HG03280 (cell line): ENCODE measurements around the gene AKAP13.
"Not testable (repeated sequence)": the region's sequence is repeated elsewhere in the genome, so short reads cannot be mapped to it uniquely, and the experiment has no call there.

Source experiments
- ATAC-seq: cut with Tn5 transposase; IDR thresholded peaks from one replicate; pipeline ENCODE4 v1.9.1; 2021; ENCODE audit warnings: mild to moderate bottlenecking, moderate library complexity; ENCODE audit not compliant: unreplicated experiment

The AKAP13 gene

GRCh38 chr15:85474700-85475316 lies 94.4 kb downstream of the AKAP13 start:
- ATAC-seq = peak; percentile 63

- ATAC-seq = peak; percentile 73
Observed at GRCh38 chr15:85475317-85475701, 94.9 kb downstream of the AKAP13 start.

DNA sequence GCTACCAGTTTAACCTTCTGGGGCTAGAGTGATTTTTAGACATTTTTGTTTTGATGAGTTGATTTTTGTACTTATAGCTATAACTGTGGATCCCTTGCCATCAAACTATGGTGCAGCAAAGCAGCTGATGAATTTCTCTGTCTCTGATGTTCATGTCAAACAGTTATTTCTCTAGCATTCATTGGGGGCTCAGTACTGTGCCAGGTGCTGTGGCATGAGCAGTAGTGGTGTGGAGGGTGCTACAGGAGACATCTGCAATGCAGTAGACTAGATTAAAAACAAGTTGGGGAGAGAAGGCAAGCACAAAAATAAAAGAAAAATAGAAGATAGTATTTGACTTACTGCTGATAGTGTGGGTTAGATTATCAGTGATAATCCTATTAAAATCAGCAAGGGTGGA lies 95.3 kb downstream of the AKAP13 start:
- ATAC-seq = no peak

DNA sequence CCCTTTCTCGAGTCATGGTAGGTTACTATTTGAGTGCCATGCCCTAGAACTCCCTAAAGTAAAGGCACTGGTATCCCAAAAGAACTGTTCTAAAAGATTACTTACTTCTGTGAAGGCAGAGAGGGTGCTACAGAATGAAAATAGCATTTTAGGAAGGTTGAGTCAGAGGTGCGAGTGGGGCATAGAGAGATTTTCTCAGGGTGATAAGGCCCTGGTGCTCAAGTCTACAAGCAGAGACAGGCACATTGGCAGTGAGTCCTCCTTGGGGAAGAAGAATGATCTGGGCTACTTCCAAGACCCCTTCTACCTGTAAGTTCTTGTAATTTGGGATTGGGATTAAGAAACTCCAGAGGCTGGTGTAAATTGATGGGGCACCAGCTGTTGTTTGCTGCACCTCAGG lies 96.7 kb downstream of the AKAP13 start:
- no peak for ATAC-seq

- ATAC-seq = no peak
Observed at GRCh38 chr15:85477730-85478129, 97.3 kb downstream of the AKAP13 start.

- no peak for ATAC-seq
Observed at GRCh38 chr15:85479071-85479647, 98.8 kb downstream of the AKAP13 start.

DNA sequence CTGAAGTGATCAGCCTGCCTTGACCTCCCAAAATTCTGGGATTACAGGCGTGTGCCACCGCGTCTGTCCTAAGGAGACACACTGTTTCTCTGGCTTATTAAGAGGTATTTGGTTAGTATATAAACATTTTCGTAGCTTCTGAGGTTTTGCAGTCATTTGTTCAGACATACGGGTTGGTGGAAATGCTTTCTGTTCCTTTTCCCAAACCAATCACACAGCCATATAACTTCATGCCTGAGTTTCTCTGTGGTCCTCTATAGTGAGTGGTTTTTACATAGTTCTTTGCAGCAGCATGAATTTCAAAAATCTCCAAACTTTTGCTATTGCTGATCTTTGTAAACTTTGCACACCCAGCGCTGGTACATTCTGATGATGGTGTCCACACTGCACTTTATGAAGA lies 100.5 kb downstream of the AKAP13 start:
- ATAC-seq = no peak

DNA sequence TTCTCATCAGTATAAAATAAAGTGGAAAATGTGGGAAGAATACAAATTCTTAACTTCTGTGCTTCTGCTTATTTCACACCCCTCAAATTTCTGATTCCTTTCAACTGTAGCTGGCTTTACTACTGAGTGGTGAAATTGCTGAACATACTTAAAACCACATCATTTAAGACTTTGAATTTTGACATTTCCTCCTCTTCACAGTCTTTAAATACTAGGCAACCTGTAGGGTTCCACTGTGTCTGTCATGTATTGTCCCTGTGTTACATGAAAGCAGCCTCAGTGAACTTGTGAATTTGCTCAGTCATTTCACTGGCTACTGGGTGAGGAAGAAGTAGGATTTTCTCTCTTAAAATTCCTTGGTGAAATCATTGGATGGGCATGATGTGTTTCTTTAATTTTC lies 101.1 kb downstream of the AKAP13 start:
- not testable (repeated sequence) for ATAC-seq

- no peak for ATAC-seq
Observed at GRCh38 chr15:85482894-85483293, 102.5 kb downstream of the AKAP13 start.

GRCh38 chr15:85483955-85484354 lies 103.6 kb downstream of the AKAP13 start:
- ATAC-seq = not testable (repeated sequence)

DNA sequence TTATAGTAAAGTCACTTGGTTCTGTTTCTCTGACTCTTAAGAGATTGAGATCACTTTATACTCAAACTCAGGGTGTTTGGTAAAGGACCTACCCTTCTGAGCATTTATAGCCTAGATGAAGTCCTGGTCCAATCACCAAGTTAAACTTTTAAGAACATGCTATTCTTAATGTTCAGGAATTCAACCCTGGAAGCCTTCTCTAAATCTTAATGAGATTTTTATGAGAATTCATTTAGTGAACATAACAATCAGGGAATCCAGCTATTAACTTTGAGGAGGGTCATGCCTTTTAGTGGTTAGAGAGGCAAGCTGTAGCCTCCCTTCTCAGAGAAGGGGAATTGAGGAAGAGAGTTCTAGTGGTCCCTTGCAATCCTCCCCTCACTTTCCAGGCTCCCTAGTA lies 104.5 kb downstream of the AKAP13 start:
- ATAC-seq = not testable (repeated sequence)

DNA sequence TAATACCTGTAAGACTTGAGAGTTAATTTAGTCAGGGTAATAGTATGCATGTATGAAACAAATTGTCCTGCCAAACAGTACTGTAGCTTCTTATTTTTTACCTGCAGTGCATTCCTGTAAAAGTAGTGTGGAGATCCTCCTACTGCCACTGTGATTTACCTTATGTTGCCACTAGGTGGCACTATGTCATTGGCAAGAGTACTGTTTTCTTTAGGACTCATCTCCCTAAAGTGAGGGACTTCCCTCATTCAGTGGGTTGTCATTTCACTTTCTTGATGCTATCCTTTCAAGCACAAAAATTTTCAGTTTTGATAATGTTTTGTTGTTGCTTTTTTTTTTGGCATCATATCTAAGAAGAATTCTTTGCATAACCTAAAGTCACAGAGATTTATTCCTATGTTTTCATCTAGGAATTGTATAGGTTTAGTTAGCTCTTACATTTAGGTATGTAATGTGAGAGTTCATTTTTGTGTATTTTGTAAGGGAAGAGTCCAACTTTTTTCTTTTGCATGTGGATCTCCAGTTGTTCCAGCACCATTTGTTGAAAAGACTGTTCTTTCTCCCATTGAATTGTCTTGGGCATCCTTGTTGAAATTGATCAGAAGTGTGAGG lies 105.7 kb downstream of the AKAP13 start:
- peak; percentile 64 for ATAC-seq

DNA sequence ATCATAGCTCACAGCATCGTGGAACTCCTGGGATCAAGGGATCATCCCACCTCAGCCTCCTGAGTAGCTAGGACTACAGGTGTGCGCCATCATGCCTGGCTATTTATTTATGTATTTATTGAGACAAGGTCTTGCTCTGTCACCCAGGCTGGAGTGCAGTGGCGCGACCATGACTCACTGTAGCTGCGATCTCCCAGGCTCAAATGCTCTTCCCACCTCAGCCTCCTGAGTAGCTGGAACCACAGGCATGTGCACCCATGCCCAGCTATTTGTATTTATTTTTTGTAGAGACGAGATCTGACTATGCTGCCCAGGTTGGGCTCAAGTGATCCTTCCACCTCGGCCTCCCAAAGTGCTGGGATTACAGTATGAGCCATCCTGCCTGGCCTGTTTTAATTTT lies 107.4 kb downstream of the AKAP13 start:
- not testable (repeated sequence) for ATAC-seq

DNA sequence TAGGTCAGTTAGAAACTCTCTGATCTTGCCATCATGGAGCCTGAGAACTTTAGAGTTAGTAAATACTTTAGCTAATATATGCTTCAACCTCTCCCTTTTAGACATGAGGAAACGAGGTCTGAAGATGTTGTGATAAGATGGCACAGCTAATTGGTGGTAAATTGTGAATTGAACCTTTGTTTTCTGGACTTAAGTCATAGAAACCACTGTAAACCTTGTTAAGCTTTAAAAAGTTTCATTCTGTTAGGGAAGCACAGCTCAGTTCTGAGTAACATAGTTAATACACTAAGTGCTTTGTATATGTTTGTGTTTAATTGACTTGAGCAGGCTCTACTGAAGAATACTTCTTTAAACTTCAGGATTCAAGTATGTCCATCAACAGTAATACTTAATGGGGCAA lies 108.6 kb downstream of the AKAP13 start:
- ATAC-seq = no peak

DNA sequence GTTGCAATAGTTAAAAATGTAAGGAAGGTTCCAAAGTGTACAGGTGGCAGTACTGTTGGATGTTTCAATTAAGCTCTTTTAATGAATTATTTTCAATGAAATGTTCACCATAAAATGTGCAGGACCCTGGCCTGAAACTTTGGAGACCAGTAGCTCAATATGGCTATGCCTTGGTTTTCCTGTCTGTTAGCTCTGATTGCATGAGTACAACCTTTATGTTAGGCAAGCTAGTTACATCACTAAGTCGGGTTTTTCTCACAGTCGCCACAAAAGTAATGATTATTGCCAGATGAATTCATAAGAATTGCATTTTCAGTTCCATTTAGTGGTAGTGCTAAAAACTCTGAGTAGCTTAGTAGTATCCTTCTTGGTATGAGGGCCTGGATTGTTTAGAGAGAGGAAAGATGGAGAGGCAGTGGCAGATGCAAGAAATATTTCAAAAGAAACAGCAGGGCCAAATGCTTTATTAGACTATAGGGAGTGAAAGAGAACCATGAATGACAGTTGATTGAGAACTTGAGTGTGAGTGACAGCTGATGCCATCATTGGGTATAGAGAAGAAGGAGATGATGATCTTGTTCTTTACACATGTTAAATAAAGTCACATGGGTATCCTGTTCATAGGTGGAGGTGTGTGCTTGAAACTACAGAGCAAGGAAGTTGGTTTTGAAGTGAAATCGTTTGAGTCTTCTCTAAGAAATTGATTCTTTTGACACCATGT lies 109.5 kb downstream of the AKAP13 start:
- no peak for ATAC-seq

DNA sequence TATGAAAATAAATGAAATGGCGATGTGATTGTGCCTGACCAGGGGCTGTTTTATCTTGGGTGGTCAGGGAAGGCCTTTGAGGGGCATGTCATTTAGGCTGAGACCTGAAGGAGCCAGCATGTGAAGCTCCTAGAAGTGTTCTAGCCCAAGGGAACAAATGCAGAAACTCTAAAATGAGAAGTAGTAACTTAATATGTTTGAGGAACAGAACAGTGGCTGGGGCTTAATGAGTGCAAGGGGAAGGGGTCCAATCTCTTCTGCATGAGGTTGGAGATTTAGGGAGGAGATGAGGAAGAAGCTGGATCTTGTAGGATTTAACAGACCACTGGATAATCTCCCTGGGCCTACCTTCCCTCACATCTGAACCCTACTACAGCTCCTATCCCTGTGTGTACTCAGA lies 110.5 kb downstream of the AKAP13 start:
- ATAC-seq = no peak

DNA sequence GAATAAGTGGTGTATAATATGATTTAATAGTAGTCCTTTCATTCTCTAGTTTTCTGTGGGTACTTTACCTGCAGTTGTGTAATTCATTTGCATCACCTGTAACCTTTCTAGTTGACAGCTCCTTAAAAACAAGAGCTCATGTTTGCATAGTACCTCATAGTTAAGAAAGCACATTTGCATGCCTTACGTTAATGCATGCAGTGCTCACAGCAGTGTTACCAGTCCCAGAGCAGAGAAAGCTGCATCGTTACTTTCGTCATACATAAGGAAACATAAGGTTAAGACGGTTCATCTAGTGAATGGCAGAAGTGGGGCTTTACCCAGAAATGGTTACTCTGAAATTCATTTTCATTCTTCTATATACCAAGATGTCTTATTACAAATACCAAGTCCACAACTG lies 111.3 kb downstream of the AKAP13 start:
- no peak for ATAC-seq

- ATAC-seq = no peak
Observed at GRCh38 chr15:85492406-85492805, 112.0 kb downstream of the AKAP13 start.

GRCh38 chr15:85493260-85493659 lies 112.9 kb downstream of the AKAP13 start:
- ATAC-seq = no peak

- no peak for ATAC-seq
Observed at GRCh38 chr15:85494048-85494777, 113.8 kb downstream of the AKAP13 start.

GRCh38 chr15:85495096-85495495 lies 114.7 kb downstream of the AKAP13 start:
- ATAC-seq = no peak
